Dermis blood vessel endothelial cell (primary cell): Measurements from ENCODE around the gene HMX1. TPM values are rescaled to one million over a fixed set of nuclear protein-coding genes. Genes with fewer than 3 reads are reported as not detected.

ENCODE experiments used
- DNase-seq: peaks from one replicate; pipeline ENCODE4 v3.0.0; 2010
- total RNA-seq: library from RNA; depleted of rRNA; stranded (reverse); fragments of >200 nt; gene quantifications from 2 replicates; pipeline ENCODE4 v1.2.3, GENCODE V29; 2014

Gene HMX1
- total RNA-seq: not detected in 2 replicates

DNA sequence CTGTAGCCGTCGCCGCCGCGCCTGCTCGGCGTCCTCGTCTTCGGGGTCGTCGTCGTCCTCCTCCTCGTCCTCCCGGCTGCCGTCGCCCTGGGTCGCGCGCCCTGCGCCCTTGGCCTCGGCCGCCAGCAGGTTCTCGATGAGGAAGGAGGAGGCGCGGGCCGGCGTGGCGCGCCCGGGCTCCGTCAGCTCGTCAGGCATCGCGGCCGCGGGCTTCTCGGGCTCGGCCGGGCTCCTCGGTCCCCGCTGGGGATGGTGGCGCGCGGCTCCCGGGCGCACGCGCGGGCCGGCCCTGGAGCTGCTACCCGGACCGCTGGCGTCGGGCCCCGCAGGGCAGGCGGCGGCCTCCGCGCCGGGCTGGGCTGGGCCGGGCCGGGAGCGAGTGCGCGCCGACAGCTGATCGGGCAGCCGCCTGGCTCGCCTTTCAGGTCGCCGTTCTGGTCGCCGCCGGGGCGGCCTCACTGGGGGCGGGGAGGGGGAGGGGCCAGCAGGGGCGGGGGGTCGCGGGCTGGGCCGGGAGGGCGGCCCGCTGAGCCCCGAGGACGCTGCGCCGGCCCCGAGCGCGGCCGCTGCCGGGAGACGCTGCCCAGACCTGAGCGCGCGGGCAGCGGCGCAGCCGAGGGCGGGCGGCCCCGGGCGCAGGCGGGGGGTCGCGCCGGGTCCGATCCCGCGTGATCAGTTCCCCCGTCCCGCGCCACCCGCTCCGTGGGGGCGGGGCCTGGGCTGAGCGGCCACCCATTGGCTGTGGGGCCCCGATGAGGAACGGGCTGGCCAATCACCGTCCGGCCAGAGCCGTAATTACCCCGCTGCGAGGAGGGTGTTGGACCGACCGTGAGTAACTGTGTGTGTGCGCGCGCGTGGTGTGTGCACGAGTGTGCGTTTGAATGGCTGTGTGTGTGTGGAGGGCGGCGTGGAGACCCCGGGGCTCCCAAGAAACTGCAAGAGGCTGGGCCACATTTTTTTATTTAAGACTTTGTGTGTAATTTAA lies at the start of gene HMX1:
Gene HMX1 (minus strand): TSS at position 423 of the 985 bp plus-strand sequence. CDS start 225 bp downstream, at position 198.
- peak; percentile 20 for DNase-seq

DNA sequence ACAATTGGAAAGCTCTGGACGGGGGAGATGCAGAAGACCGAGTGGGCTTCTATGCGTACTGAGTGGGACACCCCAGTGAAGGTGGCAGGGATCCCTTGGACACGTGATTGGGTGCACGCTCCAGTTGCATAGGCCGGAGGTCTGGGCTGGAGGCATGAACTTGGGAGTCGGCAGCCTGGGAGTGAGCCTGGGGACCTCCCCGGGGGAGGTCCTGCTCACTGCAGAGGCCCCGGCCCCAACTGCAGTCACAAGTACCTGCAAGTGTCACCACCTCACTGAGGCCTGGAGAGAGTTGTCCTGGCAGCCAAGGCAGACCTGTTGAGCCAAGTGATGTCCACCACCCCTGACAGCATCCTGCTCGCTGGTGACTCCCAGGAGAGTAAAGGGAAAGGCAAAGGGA lies 49.3 kb upstream of the HMX1 start:
- no peak for DNase-seq

DNA sequence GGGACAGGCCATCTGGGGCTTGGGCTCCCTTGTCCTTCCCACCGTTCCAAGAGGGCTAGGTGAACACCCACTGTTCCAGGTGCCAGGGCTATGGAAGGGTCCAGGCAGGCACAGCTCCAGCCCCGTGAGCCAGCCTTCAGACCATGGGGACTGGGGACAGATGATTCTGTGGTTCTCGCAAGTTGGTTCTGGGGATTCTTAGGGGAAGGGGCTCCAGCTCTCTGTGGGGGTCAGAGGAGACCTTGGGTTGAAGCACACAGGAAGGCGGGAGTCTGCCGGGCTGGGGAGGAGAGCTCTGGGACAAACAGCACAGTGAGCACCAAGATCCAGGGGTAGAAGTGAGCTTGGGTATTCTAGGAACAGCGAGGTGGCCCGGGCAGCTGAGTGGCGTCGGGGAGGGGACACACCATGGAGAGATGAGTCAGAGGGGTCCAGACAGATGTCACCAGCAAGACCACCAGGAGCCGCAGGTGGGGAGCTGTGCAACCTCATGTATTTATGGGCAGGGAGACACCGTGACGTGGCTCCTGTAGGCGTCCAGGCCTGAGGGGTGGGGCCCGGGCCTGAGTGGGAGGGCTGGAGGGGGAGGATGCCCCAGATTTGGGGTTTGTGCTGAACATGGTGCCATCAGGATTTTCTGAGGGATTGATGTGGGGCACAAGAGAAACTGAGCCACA lies 48.8 kb upstream of the HMX1 start:
- DNase-seq: no peak

DNA sequence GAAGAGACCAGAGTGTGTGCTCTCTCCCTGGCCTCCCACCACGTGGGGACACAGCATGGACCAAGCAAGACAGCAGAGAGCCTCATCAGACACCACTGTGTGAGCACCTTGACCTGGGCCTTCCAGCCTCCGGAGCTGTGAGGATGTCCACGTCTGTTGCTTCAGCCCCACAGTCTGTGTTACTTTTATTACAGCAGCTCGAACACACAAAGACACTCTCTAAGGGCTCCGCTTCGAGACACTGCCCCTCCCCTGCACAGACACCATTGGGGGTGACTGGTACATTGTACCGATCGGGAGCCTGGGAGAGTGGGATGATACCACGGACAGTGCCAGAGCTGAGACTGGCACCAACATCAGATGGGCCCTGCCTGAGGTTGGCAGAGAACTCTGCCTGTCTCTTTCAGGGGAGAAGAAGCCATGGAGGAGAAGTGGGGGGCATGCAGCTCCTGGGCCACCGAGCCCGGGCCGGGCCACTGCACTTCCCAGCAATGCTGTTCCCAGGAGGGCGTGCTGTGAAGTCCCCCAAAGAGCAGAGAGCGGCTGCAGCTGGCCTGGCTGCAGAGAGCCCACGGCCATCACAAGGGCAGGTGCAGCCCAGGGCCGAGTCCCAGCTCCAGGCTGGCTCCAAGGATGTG lies 48.1 kb upstream of the HMX1 start:
- no peak for DNase-seq

DNA sequence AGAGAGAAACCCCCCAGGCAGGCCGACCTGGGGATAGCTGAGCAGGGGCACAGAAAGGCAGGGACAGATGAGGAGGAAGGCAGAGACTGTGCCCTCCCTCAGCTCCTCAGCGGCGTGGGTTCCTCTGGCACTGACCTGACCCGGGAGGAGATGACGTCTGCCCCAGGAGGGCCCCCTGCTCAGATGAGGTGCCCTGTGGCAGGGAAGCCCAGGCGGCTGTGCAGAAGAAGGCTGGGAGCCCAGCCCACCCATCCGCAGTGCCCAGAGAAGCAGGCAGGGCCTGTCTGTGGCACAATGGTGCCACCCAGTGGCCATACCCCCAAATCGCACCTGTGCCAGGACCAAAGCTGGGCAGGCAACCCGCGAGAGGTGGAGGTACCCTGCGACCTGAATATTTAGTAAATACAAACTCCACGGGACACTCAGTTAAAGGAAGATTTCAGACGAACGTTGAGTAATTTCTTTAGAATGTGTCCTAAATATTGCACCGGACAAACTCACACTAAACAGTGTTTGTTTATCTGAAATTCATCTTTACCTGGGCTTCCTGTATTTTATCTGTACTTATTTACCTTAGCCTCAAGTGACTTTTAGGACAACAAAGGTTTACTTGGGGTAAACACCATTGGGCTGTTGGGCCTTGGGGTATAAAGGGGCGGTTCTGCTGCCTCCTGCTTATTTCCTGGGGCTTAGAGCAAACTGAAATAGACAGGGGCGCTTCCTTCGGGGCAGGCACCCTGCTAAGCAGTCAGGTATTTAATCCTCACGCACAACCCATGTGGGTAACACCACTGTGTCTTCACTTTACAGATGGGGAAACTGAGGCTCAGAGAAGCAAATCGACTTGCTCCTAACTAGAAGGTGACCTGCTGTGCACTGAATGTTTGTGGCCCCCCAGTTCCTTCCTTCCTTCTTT lies 46.5 kb upstream of the HMX1 start:
- DNase-seq: peak; percentile 75

DNA sequence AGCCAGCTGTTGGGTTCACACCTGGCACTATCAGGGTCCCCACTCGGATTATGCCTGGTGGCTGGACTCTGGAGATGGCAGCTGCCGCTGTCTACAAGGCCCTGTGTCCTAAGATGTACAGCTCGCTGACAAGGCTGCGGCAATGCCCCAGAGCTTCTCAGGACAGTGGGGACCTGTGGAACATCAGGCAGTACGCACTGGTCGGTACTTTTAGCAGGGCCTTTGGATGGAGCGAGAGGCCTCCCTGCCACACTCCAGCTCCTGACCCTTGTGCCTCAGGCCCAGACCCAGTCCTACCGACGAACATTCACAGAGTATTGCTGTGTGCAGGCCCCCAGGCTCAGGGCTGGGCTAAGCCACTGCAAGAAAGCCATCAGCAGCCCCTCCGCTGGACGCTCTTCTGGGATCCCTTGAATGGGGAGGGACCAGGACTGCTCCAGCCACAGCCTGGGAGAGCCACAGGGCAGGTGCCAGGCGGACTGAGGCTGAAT lies 45.7 kb upstream of the HMX1 start:
- DNase-seq: no peak

DNA sequence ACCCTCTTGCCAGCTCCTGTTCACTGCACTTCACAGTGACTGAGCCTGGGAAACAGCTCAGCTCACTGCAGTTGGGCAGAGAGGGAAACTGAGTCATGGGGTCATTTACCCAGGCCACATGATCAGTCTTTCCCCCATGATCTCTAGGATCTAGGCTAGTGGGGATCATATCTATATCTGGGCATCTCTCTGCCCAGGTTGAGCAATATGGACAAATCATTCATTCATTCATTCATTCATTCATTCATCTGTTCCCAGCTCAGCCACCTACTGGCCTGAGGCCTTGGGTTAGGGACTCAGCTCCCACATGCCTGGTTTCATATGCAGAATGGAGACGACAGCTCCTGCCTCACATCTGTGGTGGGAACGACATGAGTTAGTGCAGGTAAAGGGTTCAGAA lies 45.3 kb upstream of the HMX1 start:
- DNase-seq: no peak

DNA sequence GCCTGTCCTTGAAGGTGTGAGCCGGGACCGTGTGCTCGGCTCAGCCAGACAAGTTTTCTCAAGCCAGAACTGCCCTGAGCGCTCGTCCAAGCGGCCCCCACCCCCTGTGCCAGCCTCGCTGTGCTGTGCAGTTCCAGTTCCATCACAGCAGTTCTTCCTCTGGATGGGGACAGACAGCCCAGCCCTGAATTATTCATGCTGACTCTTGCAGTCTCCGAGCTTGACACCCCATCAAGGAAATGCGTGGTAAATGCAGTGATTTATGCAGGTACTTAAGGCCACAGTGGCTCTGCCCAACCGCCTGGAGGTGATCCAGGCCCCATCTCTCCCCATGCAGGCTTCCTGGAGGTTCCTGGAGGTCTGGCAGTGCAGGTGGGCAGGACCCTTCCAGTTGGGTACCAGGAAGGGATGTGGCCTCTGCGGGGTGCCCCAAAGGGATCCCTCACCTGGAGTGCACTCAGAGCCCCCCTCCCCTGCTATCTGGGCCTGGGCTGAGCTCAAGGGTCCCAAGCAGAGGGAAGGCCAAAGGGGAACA lies 44.8 kb upstream of the HMX1 start:
- no peak for DNase-seq

DNA sequence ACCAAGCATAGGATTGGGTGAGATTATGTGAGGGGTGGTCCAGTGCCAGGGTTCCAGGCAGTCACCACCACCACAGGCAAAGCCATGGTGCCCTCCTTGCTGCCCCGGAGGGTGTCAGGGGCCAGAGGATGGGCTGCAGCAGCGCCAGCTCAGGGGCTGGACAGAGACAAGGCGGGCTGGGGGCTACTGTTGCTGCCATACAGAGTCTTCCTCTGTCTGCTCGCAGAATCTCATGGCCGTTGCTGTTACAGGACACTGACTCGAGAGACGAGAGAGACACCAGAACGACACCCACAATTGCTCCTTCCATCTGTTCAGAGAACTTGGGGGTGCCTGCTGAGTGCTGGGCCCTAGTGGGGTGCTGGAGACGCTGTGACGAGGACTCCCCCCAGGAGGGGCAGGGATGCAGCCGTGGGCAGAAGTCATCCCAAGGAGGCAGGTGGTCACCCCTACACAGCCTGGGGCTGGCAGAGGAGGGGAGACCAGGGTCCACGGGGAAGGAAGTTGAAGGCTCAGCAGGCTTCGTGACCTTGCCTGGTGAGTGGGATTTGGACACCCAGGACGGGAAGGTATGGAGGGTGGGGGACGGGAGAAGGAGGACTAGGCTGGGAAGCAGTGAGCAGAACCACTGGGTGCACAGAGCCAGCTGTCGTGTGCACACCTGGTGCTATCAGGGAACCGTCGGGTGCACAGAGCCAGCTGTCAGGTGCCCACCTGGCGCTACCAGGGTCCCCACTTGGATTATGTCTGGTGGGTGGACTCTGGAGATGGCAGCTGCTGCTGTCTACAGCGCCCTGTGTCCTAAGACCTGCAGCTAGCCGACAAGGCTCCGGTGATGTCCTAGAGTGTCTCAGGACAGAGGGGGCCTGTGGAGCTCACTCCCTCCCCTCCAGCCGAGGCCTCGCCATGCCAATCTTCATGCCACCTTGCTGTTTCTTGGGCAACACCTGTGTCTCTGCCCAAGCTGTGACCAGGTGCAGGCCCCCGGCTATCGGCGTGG lies 43.9 kb upstream of the HMX1 start:
- DNase-seq: no peak

DNA sequence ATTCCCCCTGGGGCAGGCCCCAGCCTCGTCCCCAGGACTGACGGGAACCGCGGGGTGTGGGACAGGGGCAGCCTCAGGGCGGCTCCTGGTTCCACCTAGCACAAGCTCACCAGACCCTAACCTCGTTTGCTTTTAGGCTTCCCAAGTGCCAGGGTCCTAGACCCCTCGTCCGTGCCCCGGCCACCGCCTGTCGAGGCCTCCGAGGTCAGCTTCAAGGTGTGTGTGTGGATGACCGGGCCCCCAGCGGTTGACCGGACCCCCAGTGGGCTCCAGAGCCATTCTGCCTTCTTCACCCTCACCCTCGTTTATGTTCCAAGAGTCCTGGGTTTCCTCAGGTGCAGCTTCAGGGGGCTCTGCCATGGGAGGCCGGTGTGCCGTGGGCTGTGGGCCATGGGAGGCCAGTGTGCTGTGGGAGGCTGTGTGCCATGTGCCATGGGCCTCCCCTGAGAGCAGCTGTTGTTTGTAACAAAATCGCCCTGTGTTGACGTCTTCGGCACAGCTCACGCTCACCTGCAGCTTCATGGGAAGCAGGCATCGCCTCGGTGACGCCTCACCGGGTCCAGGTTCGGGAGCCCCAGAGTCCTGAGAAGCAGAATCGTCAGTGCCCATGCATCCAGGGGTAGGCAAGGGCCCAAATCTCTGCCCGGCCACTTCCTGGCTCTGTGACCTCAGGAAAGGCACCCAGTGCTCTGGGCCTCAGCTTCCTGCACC lies 43.0 kb upstream of the HMX1 start:
- DNase-seq: no peak

DNA sequence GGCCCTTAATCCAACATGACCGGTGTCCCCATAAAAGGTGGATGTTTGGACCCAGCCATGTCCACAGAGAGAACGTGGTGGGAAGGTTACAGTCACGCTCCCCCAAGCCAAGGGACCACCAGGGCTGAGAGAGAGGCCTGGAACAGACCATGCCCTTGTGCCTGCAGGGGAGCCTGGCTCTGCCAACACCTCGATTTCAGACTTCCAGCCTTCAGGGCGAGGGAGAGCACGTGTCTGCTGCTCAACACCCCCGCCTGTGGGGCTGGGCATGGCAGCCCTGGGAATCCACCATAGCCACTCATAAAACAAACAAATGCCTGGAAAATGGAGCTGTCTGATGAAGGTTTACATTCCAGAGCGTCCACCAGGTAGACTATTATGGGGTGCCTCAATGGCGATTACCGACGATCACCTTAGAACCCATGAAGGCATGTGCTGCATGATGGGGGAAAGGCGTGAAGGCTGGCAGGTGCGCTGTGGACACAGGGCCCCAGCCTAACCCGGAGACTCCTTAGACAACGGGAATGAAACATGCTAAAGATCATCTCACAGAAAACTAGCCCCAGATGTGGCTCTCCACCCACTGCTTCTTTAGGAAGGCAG lies 42.3 kb upstream of the HMX1 start:
- no peak for DNase-seq

DNA sequence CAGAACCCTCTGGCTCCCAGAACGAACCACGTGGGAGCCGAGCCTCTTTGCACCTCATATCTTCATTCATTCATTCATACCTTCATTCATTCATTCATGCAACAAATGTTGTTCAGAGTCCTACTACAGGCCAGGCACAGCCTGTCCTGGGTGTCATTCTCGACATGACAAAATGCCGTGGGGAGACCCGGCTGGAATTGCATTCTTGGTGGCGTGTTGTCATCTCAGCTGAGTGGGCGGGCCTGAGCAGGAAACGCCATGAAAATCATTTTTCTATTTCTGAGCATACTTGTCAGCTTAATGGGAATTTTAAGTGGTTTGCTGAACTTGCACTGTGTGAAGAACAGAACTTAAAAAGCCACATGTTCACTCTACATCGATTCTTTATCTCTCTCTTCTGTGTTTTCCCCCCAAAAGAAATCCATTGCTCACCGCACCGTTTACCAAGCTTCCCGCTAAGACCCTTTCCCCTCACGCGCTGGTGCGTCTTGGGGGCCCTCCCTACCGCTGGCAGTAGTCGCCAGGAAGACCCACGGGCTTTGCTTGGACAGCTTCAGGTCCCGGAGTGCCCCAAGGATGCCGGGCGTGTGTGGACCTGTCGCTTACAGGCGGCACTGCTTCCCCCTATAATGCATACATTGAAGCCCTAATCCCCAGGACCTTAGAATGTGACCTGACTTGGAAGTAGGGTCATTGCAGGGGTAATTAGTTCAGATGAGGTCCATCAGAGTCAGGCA lies 41.6 kb upstream of the HMX1 start:
- DNase-seq: no peak

DNA sequence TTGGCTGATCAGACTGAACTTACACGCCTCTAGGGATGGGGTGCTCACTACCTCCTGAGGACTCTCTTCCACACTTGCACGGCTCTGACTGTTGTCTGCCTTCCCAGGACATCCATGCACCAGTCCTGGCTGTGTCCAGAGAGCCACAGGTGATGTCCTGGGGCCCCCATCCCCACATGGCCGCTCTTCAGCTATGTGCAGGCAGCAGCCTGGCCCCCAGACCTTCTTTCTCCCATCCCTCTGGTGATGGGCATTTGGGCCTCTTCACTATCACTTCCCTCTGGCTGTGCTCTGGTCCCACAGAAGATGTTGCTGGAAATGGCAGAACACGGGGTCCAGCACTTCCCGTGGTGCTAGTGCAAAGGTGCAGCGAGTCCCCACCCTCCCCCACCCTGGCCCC lies 40.9 kb upstream of the HMX1 start:
- DNase-seq: no peak

DNA sequence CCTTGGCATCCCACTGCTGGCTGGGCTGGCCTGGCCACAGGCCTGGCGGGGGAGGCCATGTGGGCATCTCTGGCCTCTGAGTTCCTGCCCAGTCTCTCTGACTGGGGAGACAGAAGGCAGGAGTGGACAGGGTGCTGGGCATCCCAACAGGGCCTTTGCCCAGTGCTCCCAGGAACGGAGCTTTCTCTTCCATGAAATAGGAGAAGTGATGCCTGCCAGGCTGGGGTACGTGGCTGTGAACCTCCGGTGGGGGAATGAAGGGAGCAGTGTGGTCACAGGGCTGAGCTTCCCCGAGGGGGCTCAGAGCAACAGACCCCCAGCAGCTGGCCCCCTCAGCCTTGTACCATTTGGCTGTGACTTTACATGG lies 40.4 kb upstream of the HMX1 start:
- no peak for DNase-seq

DNA sequence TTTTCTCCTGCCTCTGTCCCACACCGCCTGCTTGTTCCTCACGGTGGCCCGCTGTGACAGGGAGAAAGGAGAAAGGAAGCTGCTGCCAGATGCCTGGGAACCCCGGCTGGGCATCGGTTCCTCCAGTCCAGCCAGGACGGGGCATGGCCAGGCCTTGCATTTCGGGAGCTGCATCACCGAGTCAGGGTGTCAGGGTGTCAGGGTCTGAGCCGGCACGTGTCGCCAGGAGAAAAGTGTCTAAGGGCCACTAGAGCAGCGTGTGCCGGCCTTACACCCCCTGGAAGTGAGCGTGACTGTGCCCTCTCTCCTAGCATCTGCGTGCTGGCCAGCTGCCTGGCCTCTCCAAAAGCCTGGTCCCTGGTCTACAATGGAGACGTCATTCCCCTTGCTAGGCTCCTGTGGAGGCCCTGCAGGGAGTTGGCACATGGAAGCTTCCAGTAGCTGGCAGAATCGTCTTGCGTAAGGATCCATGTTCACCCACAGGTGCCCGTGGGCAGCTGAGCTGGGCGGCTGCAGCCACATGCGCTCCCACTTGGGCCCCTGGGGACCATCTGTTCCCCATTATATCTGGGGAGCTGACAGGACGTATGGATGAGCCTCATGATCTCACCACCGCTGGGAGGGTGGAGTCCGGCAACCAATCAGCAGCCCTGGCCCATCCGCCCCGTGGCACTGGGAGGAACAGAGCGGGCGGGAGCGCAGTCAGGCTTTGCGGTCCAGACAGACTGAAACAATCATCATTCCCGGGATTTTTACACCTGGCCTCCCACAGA lies 39.9 kb upstream of the HMX1 start:
- no peak for DNase-seq

DNA sequence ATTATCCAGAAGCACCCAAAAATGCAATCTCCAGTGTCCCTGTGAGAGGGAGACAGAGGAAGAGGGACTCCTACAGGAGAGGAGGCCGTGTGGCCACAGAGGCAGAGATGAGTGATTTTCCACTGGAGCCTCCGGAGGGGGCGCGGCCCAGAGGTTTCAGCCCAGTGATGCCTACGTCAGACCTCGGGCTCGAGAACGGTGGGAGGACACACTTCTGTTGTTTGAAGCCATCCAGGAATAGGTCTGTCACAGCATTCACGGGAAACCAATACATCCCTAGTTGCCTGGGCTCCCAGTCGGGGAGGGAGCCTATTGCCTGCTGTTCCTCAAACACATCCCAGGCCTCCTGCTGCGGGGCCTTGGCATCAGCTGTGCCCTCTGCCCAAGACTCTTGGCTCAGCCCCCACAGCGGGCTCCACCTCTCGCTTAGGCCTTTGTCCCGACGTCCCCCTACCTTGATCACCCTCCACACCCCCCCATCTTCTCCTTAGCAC lies 39.2 kb upstream of the HMX1 start:
- DNase-seq: no peak

DNA sequence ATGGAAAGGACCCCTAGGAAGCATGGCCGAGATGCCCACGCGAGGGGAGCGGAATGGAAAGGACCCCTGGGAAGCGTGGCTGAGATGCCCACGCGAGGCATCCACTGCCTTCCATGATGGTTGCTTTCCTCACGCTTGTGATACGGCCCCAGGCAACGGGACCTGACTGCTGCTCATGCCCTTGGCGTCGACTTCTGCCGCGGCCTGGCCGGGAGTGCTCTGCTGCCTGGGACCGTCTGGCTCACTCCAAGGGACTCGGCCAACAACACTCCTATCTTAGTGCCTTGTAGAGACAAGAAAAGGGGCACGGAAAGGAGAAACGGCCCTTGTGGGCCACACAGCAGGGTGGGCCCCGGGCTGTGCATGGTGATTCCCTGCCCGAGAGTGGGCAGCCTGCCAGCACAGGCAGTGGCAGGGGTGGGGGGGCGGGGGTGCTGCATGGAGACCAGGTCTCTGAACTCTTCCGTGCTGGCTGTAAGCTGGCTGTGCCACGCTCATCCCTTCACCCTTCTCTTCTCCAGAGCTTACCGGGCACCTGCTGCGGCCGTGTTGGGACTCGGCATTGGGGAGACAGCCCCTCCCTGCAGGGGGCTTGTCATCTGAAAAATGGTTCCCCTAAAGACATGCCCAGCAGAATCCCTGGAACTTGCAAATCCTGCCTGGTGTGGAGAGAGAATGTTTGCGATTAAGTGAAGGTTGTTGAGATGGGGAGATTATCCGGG lies 38.6 kb upstream of the HMX1 start:
- DNase-seq: no peak
